HCT116 (cell line): Measurements from ENCODE around the gene XKR8.

Source experiments
- ATF3 ChIP-seq: IDR thresholded peaks from 2 replicates; pipeline ENCODE4 v1.6.1; 2012
- EGR1 ChIP-seq: IDR thresholded peaks from 2 replicates; pipeline ENCODE4 v1.6.1; 2012; ENCODE audit warnings: low read depth
- EZH2 ChIP-seq: fragments of 200-600 bp; sonication (generic); IDR thresholded peaks from 2 replicates; pipeline ENCODE4 v1.6.1; 2017; ENCODE audit warnings: antibody characterized with exemption, mixed run types
- EZH2phosphoT487 ChIP-seq: fragments of 200-600 bp; IDR thresholded peaks from 2 replicates; pipeline ENCODE4 v1.6.1; 2018; ENCODE audit warnings: antibody characterized with exemption, borderline replicate concordance
- POLR2A ChIP-seq: IDR thresholded peaks from 2 replicates; pipeline ENCODE4 v1.7.0; 2011; ENCODE audit warnings: borderline replicate concordance; ENCODE audit not compliant: insufficient read depth, insufficient read length; ENCODE audit errors: extremely low read depth
- POLR2AphosphoS5 ChIP-seq: IDR thresholded peaks from 2 replicates; pipeline ENCODE4 v1.6.1; 2011; ENCODE audit warnings: mild to moderate bottlenecking, low read depth, low read length, moderate library complexity
- SIN3A ChIP-seq: IDR thresholded peaks from 2 replicates; pipeline ENCODE4 v1.6.1; 2012; ENCODE audit warnings: low read depth
- SP1 ChIP-seq: IDR thresholded peaks from 2 replicates; pipeline ENCODE4 v1.6.1; 2012; ENCODE audit warnings: low read depth
- TCF7L2 ChIP-seq: IDR thresholded peaks from 2 replicates; pipeline ENCODE4 v1.7.0; 2011; ENCODE audit warnings: borderline replicate concordance, inconsistent platforms; ENCODE audit not compliant: insufficient read depth, insufficient read length; ENCODE audit errors: extremely low read depth
- YY1 ChIP-seq: IDR thresholded peaks from 2 replicates; pipeline ENCODE4 v1.6.1; 2011; ENCODE audit warnings: low read length, low read depth, moderate library complexity, mild to moderate bottlenecking; ENCODE audit not compliant: insufficient replicate concordance; ENCODE audit errors: extremely low read depth
- ZBTB33 ChIP-seq: IDR thresholded peaks from 2 replicates; pipeline ENCODE4 v1.6.1; 2011; ENCODE audit warnings: mild to moderate bottlenecking, low read length, moderate library complexity; ENCODE audit not compliant: insufficient replicate concordance; ENCODE audit errors: extremely low read depth
- ZFX ChIP-seq: fragments of 450-650 bp; IDR thresholded peaks from 2 replicates; pipeline ENCODE4 v1.6.1; 2017
- TF ChIP-seq, protein P1 (sequence below), 3 experiments: fragments of 200-600 bp in 1 of 3; sonication (generic) in 1 of 3; IDR thresholded peaks in 2 of 3; conservative IDR thresholded peaks in 1 of 3; 2 replicates each; pipeline ENCODE4 v1.5.1; 2012 to 2017; ENCODE audit warnings: low read depth in 2 of 3, low read length in 2 of 3, antibody characterized with exemption in 1 of 3, borderline replicate concordance in 1 of 3, control low read depth in 1 of 3, mild to moderate bottlenecking in 1 of 3, mixed read lengths in 1 of 3, mixed run types in 1 of 3, moderate library complexity in 1 of 3; ENCODE audit not compliant: insufficient read depth in 1 of 3
- TF ChIP-seq, protein P2 (sequence below): IDR thresholded peaks from 2 replicates; pipeline ENCODE4 v1.6.1; 2012

DNA sequence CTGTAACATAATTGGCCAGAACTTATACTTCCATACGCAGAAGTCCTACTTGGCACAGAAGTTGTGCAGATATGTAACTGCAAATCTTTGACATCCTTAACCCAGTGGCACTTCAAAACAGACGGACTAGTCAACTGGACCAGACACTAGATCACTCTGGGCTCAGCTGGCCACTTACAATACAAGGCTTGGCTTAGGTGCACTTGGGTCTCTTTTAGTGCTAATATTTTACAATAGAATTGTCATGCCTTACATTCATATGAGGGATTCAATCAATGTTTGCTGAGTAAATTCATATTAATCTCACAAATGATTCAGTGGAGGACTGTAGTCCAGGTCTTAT, 20.1 kb downstream of the XKR8 start:
- TF ChIP-seq, protein P1, sequence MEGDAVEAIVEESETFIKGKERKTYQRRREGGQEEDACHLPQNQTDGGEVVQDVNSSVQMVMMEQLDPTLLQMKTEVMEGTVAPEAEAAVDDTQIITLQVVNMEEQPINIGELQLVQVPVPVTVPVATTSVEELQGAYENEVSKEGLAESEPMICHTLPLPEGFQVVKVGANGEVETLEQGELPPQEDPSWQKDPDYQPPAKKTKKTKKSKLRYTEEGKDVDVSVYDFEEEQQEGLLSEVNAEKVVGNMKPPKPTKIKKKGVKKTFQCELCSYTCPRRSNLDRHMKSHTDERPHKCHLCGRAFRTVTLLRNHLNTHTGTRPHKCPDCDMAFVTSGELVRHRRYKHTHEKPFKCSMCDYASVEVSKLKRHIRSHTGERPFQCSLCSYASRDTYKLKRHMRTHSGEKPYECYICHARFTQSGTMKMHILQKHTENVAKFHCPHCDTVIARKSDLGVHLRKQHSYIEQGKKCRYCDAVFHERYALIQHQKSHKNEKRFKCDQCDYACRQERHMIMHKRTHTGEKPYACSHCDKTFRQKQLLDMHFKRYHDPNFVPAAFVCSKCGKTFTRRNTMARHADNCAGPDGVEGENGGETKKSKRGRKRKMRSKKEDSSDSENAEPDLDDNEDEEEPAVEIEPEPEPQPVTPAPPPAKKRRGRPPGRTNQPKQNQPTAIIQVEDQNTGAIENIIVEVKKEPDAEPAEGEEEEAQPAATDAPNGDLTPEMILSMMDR (IDR thresholded peaks at IDR 0.05 in 2 of 3, conservative IDR thresholded peaks at IDR 0.05 in 1 of 3; ENCODE audit: borderline replicate concordance in 1 of 3, insufficient read depth in 1 of 3, low read depth in 2 of 3, low read length in 2 of 3), result no peak
- no peak for TF ChIP-seq POLR2A
- TF ChIP-seq EZH2phosphoT487, result no peak
- TF ChIP-seq EZH2, result no peak
- no peak for TF ChIP-seq ZFX
- no peak for TF ChIP-seq SIN3A
- no peak for TF ChIP-seq POLR2AphosphoS5
- TF ChIP-seq, protein P2, sequence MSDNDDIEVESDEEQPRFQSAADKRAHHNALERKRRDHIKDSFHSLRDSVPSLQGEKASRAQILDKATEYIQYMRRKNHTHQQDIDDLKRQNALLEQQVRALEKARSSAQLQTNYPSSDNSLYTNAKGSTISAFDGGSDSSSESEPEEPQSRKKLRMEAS, result no peak
- TF ChIP-seq TCF7L2, result no peak
- TF ChIP-seq ZBTB33, result no peak
- no peak for TF ChIP-seq ATF3
- TF ChIP-seq EGR1, result no peak
- no peak for TF ChIP-seq YY1
- no peak for TF ChIP-seq SP1
